ENCODE results near the gene CCDC78. TPM values are rescaled to one million over a fixed set of nuclear protein-coding genes. Genes with fewer than 3 reads are reported as not detected.

The CCDC78 gene
- total and polyA plus RNA-seq, 2 of the 13 experiments (the other 11 are each of a cell fraction or from before 2014, with no cell fraction given), result 0.53 to 1.5 TPM

DNA sequence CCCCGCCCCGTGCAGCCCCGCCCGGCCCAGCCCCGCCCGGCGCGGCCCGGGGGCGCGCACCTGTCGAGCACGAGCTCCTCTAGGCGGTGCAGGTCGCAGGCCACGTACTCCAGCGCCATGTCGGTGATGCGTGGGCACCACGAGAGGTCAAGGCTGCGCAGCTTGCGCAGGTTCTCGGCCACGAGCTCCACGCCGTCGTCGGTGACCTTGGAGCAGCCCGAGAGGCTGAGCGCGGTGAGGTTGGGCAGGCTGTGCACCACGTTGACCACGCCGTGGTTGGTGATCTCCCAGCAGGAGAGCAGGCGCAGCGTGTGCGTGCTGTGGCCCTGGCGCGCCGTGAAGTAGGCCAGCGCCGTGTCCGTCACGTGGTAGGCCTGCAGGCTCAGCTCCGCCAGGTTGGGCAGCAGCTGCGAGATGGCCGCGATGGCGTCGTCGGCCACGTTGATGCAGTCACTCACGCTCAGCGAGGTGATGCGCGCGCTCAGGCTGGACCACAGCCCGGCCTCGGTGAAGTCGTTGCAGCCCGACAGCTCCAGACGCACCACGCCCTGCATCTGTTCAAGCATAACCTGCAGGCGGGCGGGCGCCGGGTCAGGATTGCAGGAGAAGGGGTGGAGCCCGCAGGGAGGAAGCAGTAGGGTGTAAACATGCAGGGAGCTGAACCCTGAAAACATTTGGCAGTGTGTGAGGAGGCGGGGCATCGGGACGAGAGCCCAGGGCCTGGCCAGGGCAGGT, 30.7 kb downstream of the CCDC78 start (continued):
- TF ChIP-seq HDAC1 (CRISPR knock-in tag; IDR thresholded peaks at IDR 0.05) (no peak), FOXA3 (CRISPR knock-in tag; IDR thresholded peaks at IDR 0.05) (peak; percentile 24; the same call in 1 of the 2 replicates), HOXA9 (CRISPR knock-in tag; IDR thresholded peaks at IDR 0.05; ENCODE audit: borderline replicate concordance) (peak; percentile 60), ZNF234 (CRISPR knock-in tag; conservative IDR thresholded peaks at IDR 0.05) (no peak), TEAD3 (CRISPR knock-in tag; optimal IDR thresholded peaks at IDR 0.05; ENCODE audit: borderline replicate concordance) (no peak), ZIK1 (CRISPR knock-in tag; IDR thresholded peaks at IDR 0.05; ENCODE audit: borderline replicate concordance, low read depth) (0 out of 2 replicates have a peak, but pooled peaks have one; percentile 76), SRSF9 (IDR thresholded peaks at IDR 0.05; ENCODE audit: borderline replicate concordance, insufficient read depth, low read depth, low read length, poor library complexity, severe bottlenecking) (no peak), SMAD9 (CRISPR knock-in tag; IDR thresholded peaks at IDR 0.05) (no peak), ZNF501 (CRISPR knock-in tag; IDR thresholded peaks at IDR 0.05) (0 out of 2 replicates have a peak, but pooled peaks have one; percentile 25), ZNF616 (CRISPR knock-in tag; IDR thresholded peaks at IDR 0.05; ENCODE audit: low read depth) (no peak), MAF1 (CRISPR knock-in tag; IDR thresholded peaks at IDR 0.05; ENCODE audit: borderline replicate concordance) (no peak), ZNF572 (CRISPR knock-in tag; IDR thresholded peaks at IDR 0.05) (no peak)
- TF ChIP-seq, protein P1, sequence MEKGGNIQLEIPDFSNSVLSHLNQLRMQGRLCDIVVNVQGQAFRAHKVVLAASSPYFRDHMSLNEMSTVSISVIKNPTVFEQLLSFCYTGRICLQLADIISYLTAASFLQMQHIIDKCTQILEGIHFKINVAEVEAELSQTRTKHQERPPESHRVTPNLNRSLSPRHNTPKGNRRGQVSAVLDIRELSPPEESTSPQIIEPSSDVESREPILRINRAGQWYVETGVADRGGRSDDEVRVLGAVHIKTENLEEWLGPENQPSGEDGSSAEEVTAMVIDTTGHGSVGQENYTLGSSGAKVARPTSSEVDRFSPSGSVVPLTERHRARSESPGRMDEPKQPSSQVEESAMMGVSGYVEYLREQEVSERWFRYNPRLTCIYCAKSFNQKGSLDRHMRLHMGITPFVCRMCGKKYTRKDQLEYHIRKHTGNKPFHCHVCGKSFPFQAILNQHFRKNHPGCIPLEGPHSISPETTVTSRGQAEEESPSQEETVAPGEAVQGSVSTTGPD (CRISPR knock-in tag; IDR thresholded peaks at IDR 0.05), result no peak
- TF ChIP-seq, protein P2, sequence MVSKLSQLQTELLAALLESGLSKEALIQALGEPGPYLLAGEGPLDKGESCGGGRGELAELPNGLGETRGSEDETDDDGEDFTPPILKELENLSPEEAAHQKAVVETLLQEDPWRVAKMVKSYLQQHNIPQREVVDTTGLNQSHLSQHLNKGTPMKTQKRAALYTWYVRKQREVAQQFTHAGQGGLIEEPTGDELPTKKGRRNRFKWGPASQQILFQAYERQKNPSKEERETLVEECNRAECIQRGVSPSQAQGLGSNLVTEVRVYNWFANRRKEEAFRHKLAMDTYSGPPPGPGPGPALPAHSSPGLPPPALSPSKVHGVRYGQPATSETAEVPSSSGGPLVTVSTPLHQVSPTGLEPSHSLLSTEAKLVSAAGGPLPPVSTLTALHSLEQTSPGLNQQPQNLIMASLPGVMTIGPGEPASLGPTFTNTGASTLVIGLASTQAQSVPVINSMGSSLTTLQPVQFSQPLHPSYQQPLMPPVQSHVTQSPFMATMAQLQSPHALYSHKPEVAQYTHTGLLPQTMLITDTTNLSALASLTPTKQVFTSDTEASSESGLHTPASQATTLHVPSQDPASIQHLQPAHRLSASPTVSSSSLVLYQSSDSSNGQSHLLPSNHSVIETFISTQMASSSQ (IDR thresholded peaks at IDR 0.05; ENCODE audit: low read depth), result no peak
- TF ChIP-seq, protein P2 (CRISPR knock-in tag; IDR thresholded peaks at IDR 0.05; ENCODE audit: borderline replicate concordance), result no peak
- TF ChIP-seq, protein P3, sequence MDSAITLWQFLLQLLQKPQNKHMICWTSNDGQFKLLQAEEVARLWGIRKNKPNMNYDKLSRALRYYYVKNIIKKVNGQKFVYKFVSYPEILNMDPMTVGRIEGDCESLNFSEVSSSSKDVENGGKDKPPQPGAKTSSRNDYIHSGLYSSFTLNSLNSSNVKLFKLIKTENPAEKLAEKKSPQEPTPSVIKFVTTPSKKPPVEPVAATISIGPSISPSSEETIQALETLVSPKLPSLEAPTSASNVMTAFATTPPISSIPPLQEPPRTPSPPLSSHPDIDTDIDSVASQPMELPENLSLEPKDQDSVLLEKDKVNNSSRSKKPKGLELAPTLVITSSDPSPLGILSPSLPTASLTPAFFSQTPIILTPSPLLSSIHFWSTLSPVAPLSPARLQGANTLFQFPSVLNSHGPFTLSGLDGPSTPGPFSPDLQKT (CRISPR knock-in tag; IDR thresholded peaks at IDR 0.05; ENCODE audit: borderline replicate concordance), result no peak
- TF ChIP-seq, protein P4, sequence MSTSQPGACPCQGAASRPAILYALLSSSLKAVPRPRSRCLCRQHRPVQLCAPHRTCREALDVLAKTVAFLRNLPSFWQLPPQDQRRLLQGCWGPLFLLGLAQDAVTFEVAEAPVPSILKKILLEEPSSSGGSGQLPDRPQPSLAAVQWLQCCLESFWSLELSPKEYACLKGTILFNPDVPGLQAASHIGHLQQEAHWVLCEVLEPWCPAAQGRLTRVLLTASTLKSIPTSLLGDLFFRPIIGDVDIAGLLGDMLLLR (CRISPR knock-in tag; IDR thresholded peaks at IDR 0.05), result no peak
- TF ChIP-seq, protein P5, sequence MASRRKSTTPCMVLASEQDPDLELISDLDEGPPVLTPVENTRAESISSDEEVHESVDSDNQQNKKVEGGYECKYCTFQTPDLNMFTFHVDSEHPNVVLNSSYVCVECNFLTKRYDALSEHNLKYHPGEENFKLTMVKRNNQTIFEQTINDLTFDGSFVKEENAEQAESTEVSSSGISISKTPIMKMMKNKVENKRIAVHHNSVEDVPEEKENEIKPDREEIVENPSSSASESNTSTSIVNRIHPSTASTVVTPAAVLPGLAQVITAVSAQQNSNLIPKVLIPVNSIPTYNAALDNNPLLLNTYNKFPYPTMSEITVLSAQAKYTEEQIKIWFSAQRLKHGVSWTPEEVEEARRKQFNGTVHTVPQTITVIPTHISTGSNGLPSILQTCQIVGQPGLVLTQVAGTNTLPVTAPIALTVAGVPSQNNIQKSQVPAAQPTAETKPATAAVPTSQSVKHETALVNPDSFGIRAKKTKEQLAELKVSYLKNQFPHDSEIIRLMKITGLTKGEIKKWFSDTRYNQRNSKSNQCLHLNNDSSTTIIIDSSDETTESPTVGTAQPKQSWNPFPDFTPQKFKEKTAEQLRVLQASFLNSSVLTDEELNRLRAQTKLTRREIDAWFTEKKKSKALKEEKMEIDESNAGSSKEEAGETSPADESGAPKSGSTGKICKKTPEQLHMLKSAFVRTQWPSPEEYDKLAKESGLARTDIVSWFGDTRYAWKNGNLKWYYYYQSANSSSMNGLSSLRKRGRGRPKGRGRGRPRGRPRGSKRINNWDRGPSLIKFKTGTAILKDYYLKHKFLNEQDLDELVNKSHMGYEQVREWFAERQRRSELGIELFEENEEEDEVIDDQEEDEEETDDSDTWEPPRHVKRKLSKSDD (CRISPR knock-in tag; IDR thresholded peaks at IDR 0.05; ENCODE audit: low read depth), result peak; percentile 88; the same call in 1 of the 2 replicates
